Glomerular endothelial cell (primary cell): ENCODE results near the gene ELOF1. TPM values are rescaled to one million over a fixed set of nuclear protein-coding genes. Genes with fewer than 3 reads are reported as not detected.

ENCODE experiments used
- total RNA-seq: library from RNA; depleted of rRNA; stranded (reverse); fragments of >200 nt; gene quantifications from 2 replicates; pipeline ENCODE4 v1.2.3, GENCODE V29; 2015

ELOF1 gene
- total RNA-seq, 1 donor from 2014 or later, result 33.8 TPM

Other genes starting within 250 kb of the ELOF1 start
- 53.6 and 56.6 TPM in 2 replicates for gene RAB3D, start 219.6 kb downstream of the ELOF1 start, total RNA-seq
- 142 and 244 TPM in 2 replicates for gene TMEM205, start 213.0 kb downstream of the ELOF1 start, total RNA-seq
- gene CCDC159, start 212.7 kb downstream of the ELOF1 start, total RNA-seq, result 21.0 and 31.7 TPM in 2 replicates
- 39.3 and 47.7 TPM in 2 replicates for gene PLPPR2, start 203.8 kb downstream of the ELOF1 start, total RNA-seq
- 1.1 and 4.1 TPM in 2 replicates for gene SWSAP1, start 184.6 kb downstream of the ELOF1 start, total RNA-seq
- 17.7 and 32.7 TPM in 2 replicates for gene EPOR, start 174.9 kb downstream of the ELOF1 start, total RNA-seq
- not detected in 2 replicates for gene RGL3, start 139.9 kb downstream of the ELOF1 start, total RNA-seq
- 0.06 and 1.4 TPM in 2 replicates for gene ODAD3, start 124.1 kb downstream of the ELOF1 start, total RNA-seq
- 281 and 288 TPM in 2 replicates for gene PRKCSH, start 123.6 kb downstream of the ELOF1 start, total RNA-seq
- not detected in 2 replicates for gene ELAVL3, start 78.2 kb downstream of the ELOF1 start, total RNA-seq
- gene ZNF653, start 53.4 kb downstream of the ELOF1 start, total RNA-seq, result 5.0 and 9.6 TPM in 2 replicates
- 24.9 and 25.3 TPM in 2 replicates for gene ECSIT, start 30.1 kb downstream of the ELOF1 start, total RNA-seq
- gene CNN1, start 20.4 kb downstream of the ELOF1 start, total RNA-seq, result 11.7 and 13.4 TPM in 2 replicates
- 1.6 and 1.9 TPM in 2 replicates for gene ACP5, start 18.4 kb upstream of the ELOF1 start, total RNA-seq
- gene ZNF627, start 38.3 kb upstream of the ELOF1 start, total RNA-seq, result 10.2 and 10.4 TPM in 2 replicates
- gene ZNF823, start 179.7 kb upstream of the ELOF1 start, total RNA-seq, result 3.4 and 5.9 TPM in 2 replicates
- gene ZNF441, start 207.8 kb upstream of the ELOF1 start, total RNA-seq, result 3.2 and 3.9 TPM in 2 replicates
- gene ZNF491, start 239.3 kb upstream of the ELOF1 start, total RNA-seq, result 1.2 and 3.1 TPM in 2 replicates